ENCODE measurements around the gene VWA1.
"Not testable (repeated sequence)": the region's sequence is repeated elsewhere in the genome, so short reads cannot be mapped to it uniquely, and the experiment has no call there.

VWA1 gene

DNA sequence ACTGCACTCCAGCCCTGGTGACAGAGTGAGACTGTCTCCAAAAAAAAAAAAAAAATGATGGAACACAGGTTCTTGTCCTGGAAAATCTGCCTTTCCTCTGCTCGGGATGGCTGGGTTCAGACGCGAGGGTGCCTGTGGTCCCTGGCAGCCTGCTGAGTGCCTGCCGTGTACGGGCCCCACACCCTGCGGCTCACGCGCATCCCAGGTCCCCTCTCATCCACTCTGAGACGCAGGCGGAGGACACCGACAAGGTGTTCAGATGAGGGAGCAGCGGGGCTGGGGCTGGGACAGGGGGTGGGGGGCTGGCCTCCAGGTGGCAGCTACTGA, 10.1 kb upstream of the VWA1 start:
- no peak for DNase-seq

DNA sequence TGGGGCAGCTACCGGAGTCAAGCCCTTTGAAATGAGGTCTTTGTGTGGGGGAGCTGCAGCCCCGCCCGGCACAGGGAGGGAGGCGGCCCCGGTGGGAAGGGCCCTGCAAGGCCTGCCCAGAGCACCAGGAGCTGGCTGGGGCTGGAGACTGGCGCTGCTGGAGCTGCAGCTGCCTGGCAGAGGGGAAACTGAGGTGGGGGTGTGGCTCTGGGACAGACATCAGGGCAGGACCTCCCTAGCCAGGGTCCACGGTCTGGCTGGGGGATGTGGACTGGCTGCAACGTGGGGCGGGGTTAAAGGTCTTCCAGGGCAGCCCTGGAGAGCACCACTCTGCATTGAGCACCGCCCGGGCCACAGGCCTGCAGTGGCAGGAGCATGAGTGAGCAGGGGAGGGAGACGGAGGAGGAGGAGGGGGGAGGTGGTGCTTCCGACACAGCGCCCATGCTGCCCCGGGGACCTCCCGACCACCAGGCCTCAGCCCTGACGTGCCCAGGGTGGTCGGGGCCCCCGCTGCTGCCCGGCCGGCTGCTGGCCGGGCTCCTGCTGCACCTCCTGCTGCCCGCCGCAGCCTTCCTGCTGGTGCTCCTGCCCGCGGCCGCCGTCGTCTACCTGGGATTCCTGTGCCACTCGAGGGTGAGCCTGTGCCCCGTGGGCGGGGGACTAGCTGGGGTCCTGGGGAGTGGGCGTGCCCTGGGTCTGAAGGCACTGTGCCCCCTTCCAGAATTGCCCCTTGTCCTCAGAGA, 9.6 kb upstream of the VWA1 start:
- no peak for DNase-seq

DNA sequence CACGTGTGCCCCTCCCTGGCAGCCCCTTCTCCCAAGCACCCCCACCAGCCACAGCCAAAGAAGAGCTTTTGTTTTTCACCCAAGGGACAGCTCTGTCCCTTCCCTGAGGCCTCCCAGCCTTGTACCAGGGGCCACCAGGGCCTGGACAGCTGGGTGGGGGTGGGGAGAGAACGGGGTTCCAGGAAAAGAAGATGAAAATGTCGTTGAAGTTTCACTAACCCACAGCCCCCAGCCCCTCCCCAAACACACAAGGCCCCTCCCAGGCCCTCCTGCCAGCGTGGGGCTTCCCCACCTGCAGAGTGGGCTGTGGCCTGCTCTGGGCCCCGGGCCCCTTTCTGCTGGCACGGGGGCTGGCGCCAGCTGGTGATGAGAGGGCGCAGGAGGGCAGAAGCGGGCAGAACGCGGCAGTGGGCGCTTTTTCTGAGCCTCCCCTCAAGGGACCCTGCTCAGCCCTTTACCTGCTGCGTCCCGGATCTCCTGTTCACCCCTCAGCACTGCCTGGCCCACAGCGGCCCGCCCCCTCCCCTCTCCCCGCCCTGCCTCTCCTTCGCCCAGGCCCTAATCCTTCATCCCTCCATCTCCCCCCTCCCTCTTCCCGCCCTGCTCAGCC, 8.9 kb upstream of the VWA1 start:
- no peak for DNase-seq

DNA sequence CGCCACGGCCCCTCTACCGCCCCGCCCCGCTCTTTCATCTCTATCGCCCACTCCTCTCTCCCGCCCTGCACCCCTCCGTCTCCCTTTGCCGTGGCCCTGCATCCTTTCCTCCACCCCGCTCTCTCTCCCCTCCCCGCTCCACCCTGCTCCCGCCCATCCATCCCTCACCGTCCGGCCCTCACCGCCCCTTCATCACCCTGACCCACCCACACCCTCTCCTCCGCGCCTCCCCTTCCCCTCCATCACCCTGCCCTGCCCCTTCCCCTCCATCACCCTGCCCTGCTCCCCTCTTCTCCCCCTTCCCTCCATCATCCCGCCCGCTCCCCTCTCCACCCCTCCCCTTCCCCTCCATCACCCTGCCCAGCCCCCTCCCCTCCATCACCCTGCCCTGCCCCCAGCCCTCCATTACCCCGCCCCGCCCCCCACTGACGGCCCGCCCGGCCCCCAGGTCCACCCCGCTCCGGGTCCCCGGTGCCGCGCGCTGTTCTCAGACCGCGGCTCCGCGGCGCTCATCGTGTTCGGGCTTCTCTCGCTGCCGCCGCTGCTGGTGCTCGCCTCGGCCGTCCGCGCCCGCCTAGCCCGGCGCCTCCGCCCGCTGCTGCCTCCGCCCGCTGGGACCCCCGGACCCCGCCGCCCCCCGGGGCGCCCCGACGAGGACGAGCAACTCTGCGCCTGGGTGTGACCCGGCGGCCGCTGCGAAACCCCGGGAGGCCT, 8.2 kb upstream of the VWA1 start:
- peak; percentile 63 for DNase-seq

DNA sequence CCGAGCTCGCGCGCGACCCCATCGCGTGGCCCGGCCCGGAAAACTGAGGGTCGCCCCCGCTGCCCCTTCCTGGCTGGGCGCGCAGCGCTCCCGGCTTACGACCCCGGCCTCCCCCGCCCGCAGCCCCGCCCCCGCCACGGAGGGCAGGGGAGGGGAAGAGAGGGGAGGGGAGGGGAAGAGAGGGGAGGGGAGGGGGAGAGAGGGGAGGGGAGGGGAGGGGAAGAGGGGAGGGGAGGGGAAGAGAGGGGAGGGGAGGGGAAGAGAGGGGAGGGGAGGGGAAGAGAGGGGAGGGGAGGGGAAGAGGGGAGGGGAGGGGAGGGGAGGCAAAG, 7.7 kb upstream of the VWA1 start:
- DNase-seq: peak; percentile 61

DNA sequence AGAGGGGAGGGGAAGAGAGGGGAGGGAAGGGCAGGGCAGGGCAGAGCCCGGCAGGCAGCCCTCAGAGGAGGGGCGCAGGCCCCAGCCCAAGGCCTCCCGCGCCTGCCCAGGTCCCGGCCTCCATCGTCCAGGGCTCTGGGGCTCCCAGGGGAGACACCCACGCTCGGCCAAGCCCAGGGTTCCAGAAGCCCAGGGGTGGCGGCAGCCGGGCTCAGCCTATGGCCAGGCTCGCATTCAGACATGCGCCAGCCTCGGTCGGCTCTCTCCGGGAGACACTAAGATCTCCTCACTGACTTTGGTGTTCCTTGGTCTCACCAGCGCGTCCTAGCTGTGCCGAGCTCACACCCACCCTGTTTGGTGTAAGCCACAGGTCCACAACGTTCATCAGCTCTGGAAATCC, 7.3 kb upstream of the VWA1 start:
- DNase-seq: no peak

DNA sequence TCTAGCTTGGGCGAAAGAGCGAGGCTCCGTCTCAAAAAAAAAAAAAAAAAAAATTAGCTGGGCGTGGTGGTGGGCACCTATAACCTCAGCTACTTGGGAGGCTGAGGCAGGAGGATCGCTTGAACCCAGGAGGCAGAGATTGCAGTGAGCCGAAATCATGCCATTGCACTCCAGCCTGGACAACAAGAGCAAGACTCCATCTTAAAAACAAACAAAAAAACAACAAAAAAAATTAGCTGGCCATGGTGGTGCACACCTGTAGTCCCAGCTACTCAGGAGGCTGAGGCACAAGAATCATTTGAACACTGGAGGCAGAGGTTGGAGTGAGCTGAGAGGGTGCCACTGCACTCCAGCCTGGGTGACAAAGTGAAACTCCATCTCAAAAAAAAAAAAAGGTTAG, 6.5 kb upstream of the VWA1 start:
- not testable (repeated sequence) for DNase-seq

DNA sequence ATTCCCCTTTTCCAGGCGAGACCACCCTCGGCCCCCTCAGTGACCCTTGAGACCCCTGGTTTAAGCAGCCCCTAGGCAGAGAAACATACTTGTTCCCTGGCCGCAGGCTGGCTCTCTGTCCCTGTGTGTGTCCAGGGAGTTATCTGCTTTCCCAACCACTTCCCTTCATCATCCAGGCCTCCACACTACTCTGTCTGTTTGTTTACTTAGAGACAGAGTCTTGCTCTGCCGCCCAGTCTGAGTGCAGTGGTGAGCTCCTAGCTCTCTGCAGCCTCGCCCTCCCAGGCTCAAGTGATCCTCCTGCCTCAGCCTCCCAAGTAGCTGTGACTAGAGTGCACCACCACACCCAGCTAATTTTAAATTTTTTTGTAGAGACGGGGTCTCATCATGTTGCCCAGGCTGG, 5.8 kb upstream of the VWA1 start:
- peak; percentile 48 for DNase-seq

DNA sequence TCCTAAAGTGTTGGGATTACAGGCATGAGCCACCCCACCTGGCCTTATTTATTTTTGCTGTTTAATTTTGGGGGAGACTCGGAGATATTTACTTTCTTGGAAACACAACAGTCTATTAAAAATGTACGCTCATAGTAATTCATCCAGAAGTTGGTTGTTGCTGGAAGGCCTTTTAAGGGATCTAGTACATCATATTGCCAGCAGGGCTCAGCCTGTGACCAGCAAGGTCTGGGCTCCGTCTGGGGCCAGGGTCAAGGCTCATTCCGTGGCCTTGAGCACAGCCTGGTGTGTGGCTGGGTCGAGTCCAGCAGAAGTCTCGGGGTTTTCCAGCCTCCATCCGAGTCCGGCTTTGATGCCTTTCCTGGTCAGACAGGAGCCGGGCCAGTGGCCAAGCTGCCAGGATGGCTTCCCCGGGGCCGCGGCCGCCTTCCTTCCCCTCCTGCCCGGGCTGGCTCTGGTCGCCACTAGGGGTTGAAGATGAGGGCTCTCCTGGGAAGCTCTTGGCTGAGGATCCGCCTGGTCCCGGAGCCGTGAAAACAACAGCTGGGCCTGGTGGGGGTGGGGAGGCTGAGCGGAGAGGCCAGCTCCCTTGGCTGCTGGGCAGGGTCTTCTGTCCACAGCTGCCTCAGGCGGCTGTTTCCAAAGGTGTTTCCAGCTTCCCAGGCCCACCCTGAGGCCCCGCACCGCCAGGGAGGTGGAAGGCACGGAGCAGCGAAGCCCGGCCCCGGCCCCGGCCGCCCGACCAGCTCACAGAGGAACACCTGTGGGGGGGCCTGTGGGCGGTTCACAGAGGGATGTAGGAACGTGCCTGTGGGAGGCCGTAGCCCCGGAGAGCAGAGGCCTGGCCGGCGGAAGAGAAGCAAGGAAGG, 5.1 kb upstream of the VWA1 start:
- DNase-seq: peak; percentile 87

DNA sequence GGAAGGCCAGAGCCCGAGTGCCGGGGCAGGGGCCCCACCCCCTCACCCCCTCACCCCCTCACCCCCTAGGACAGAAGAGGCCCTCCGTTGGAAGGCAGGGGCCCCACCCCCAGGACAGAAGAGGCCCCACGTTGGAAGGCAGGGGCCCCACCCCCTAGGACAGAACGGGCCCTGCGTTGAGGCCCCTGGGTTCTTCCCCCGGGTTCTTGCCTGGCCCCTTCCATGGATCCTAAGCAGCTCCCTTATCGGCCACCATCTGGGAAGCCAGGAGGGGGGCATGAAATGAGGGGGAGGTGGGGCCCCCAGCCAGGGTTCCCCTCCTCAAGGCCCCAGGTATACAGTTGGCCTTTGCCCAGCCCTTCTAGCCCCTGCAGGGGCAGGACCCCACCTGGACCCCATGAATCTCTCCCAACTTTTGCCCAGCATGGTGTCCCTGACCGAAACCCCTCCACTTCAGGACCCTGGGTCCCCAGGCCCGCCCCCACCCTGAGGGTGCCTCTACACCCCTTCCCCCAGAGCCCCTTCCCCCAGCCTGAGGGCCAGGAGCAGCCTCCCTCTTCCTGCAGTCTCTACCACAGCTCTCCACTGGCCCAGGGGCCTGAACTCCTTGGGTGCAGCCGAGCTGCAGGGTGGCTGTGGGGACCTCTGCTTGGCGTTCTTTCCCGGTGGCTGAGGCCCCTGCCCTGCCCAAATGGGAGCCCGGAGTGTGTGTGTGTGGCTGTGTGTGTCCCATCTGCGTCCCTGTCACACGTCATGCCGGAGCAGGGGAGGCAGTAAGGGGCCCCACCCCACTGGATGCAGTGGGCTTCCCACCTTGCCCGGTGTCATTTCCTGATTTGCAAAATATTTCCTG, 4.3 kb upstream of the VWA1 start:
- peak; percentile 59 for DNase-seq

DNA sequence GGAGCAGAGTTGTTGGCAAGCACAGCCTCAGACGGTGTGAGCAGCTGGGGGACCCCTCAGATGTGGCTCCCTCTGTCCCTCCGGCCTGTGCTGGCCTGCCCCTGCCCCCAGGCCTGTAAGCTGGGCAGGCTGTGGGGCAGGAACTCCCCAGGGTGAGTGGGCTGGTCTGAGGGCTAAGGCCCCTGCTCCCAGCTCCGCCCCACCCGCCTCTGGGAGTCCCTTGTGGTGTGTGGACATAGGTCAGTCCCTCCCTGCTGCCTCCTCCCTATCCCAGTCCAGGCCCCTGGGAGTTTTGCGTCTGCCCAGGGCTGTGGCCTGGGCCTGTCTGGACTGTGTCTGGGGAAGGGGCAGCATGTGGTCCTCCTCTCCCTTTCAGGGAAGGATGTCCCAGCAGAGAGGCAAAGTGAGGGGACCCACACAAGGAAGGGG, 3.6 kb upstream of the VWA1 start:
- DNase-seq: peak; percentile 60

DNA sequence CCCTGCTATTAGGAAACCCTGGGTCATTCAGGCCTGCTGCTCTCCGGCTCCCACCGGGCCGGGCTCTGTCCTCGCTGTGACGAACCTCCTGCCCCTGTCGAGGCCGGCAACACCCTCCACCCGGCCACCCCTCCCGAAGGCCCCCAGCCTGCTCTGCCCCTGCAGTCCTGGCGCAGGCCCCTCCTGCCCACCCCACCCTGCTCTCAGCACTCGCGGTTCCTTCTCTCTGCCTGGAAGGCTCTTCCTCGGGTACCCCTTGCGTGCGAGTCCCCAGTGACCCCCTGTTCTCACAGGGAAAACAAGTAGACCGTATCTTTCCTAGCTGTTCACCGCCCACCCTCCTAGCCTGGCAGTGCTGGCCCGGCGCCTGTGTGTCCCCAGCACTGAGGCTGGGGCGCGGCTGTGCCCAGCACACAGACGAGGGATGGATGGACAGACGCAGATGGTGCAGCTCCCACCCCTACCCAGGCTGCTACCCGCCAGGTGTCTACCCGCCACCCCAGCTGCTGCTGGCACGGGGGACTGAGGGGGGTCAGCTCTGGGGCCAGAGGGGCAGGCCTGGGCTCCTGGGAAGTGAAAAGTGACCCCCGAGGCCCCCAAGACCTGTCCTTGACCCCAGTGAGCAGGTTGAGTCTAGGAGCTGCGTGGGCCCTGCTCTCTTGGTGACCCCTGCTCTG, 3.1 kb upstream of the VWA1 start:
- peak; percentile 74 for DNase-seq

DNA sequence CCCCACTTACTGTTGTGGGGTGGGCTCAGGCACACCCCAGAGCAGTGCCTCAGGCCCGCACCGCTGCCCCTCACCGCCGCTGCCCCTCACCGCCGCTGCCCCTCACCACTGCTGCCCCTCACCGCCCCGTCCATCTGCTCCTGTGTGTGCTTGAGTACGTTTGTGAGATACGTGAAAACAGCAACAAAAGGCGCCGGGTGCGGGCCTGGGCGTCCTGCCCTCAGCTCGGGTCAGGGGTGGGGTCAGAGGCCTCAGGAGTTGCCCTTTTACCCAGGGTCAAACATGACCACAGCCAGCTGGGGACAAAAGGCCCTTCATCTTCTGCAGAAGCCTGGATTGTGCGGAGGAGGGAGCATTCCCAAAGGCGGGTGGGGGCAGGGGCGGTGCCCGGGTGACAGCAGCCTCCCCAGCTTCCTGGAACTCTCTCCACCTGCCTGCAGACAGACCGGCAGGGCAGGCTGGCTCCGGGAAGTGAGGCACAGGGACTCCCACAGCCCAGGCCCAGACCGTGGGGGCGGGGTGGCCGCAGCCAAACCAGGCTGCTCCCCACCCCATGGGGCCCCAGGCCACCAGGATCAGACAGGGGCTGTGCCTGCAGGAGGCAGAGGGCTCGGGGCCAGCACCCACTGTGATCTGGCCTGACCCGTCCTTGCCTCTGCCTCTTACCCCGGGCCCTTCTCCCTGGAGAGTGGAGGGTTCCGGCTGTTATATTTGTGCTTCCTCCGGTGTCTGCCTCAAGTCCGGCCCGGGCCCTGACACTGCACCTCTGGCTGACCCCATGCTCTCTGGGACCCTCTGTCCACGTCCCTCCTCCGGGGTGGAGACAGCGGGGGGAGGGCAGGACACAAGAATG, 2.3 kb upstream of the VWA1 start:
- DNase-seq: peak; percentile 78

DNA sequence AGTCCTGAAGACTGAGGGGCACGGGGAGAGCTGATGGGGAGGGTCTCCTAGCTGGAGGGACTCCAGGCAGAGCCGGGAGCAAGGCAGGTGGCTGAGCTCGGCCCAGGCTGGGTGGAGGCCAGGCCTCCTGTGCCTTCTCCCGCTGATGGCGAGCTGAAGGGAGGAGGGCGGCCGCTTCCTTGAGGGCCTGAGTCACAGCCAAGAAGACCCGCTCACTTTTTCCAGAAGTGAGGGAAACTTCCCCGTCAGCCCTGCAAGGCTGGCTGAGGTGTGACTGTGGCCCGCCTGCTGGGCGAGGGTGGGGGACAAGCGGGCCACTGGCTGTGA, 1.7 kb upstream of the VWA1 start:
- peak; percentile 81 for DNase-seq

DNA sequence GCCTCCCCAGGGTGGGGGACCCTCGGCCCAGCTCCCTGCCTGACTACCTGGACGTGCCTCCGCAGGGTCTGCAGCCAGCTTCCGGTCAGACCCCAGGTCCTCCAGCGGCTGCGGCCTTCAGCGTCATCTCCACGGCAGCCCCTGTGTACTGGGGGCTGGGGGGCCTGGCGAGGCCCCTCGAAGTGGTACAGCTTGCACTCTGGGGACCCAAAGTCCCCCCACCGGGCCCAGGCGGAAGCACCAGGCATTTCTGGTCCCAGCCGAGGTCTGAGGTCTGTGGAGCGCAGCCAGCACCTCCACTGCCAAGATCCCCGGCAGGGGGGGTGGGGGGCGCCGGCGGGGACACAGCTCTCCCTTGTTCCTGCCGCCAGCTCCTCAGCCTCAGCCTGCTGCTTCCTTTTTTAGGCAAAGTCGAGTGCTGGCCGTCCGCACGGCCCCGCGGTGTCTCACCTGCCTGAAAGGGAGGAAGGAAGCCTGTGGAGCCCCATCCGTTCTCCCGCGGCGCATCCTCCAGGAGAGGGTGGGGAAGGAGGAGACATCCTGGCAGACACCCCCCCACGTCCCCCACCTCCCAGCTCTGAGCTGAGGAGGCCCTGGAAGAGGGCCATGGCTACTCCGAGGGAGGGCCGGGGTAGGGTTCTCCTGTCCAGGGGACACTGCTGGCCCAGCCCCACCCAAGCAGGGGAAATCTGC, 1.2 kb upstream of the VWA1 start:
- peak; percentile 88 for DNase-seq

DNA sequence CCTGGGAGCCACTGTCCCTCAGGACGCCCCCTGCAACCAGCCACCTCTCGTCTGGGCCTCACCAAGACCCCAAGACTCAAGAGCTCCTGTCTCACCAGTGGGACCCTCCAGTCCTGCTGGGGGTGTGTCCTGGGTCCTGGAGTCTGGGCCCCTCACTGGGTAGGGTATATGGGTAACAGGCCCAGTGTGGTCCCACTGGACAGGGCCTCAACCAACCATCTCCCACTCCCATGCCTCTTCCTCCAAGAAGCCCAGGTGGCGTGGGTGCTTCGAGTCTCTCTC, 725 bp upstream of the VWA1 start:
- no peak for DNase-seq

DNA sequence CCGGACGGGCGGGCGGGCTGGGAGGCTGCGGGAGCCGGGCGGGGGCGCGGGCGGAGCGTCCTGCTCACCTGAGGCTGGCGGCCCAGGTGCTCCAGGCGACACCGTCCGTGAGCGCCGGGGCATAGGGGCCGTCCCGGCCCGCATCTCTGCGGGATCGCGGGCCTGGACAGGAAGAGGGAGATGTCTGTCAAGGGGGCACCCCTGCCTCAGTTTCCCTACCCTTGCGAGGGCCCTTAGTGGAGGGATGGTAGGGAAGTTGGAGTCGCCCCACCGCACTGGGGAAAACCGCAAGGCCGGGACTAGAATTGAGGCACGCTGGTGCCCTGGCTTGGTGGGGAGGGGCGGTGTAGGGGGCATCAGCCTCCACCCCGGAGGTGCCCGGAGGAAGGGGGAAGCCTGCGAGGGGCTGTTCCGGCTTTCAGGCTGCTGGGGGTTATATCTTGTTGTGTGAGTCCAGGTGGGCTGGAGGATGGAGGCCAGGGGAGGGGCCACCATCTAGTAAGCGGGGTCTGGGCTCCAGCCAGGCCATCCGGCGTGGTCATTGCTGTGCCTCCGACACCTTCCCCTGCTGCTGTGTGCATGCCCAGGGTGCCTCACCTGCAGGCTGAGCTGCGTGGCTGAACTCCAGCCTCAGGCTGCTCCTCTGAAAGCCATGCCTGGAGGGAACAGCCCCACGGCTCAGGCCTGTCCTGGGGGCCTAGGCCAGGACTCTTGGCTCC, 580 bp downstream of the VWA1 start:
- no peak for DNase-seq

DNA sequence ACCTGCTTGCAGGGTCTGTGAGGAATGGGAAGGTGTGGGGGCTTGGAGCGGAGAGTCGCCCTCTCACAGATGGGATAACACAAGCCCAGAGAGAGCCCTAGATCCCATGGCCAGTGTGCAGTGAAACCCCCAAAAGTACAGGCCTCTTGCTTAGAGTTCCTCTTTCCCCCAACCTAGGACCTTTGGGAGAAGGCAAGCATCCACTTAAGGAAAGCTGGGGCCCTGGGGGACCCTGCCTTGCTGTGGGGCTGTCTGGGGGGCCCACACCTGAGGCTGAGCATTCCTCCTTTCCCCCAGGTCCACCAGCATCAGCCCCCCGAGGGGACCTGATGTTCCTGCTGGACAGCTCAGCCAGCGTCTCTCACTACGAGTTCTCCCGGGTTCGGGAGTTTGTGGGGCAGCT, 1.1 kb downstream of the VWA1 start:
- no peak for DNase-seq

DNA sequence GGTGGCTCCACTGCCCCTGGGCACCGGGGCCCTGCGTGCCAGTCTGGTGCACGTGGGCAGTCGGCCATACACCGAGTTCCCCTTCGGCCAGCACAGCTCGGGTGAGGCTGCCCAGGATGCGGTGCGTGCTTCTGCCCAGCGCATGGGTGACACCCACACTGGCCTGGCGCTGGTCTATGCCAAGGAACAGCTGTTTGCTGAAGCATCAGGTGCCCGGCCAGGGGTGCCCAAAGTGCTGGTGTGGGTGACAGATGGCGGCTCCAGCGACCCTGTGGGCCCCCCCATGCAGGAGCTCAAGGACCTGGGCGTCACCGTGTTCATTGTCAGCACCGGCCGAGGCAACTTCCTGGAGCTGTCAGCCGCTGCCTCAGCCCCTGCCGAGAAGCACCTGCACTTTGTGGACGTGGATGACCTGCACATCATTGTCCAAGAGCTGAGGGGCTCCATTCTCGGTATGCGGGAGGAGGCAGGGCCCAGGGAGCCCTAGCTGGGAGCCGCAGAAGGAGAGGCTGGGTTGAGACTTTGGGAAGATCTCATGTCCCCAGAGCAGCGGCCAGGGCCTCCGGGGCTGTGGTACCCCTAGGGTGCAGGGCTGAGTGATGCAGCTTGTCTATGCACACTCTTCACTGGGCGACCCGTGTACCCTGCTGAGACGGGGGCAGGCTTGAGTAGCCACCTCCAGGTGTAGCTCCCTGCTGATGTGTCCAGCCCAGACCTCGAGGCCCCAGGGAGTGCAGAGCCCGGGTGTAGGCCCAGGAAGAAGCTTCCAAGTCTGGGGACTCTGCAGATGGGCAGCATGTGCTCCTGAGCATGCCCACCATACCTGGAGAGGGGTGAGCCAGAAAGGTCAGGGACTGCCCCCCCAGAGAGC, 1.8 kb downstream of the VWA1 start:
- no peak for DNase-seq
